ENCODE measurements around the gene MTTP. TPM values are rescaled to one million over a fixed set of nuclear protein-coding genes. Genes with fewer than 3 reads are reported as not detected.

Gene MTTP
- not detected in 5 replicates for total RNA-seq (2022; extraction: Qiagen RNA extraction)

GRCh38 chr4:99574530-99575324, at the start of gene MTTP:
Gene MTTP (plus strand): TSS chr4:99574824. CDS start chr4:99574910, 86 bp downstream.

GRCh38 chr4:99563310-99564186, 11.1 kb upstream of the MTTP start, which contains the start of gene TRMT10A:
Gene TRMT10A (minus strand): TSS chr4:99564039. CDS start chr4:99559338, 4,701 bp downstream.

GRCh38 chr4:99657798-99658197, 83.2 kb downstream of the MTTP start, which contains the start of gene C4orf54:
Gene C4orf54 (minus strand): TSS chr4:99657828. CDS start chr4:99654648, 3,180 bp downstream.

Other genes starting within 250 kb of the MTTP start
- not detected in 5 replicates for gene ADH1C, start 222.1 kb upstream of the MTTP start, total RNA-seq (2022; extraction: Qiagen RNA extraction)
- not detected in 5 replicates for gene ADH7, start 139.5 kb upstream of the MTTP start, total RNA-seq (2022; extraction: Qiagen RNA extraction)
- gene C4orf17, start 63.8 kb upstream of the MTTP start, total RNA-seq (2022; extraction: Qiagen RNA extraction) = not detected in 5 replicates
- gene TRMT10A, start 10.8 kb upstream of the MTTP start, total RNA-seq (2022; extraction: Qiagen RNA extraction) = 2.9 to 5.2 TPM (median 3.7 TPM) in 5 replicates
- gene C4orf54, start 83.0 kb downstream of the MTTP start, total RNA-seq (2022; extraction: Qiagen RNA extraction) = not detected in 5 replicates
- not detected in 5 replicates for gene DAPP1, start 242.0 kb downstream of the MTTP start, total RNA-seq (2022; extraction: Qiagen RNA extraction)

Measured in A549 treated with Mapracorat at 1 μM for 4 hours (cell line).